Posterior cingulate gyrus (tissue), 11 donors: ENCODE data around the gene RAET1L.
"Not testable (repeated sequence)": the region's sequence is repeated elsewhere in the genome, so short reads cannot be mapped to it uniquely, and the experiment has no call there.

Experiments
- DNase-seq, 10 donors: peaks; one replicate each; pipeline versions ENCODE4 v3.0.0 to v3.0.0-alpha.2; 2020 to 2021; ENCODE audit warnings: mixed read lengths in 3 of 10
- intact Hi-C: fragments of 100-400 bp; cut with DNase I; formaldehyde crosslinking; loops from one replicate; pipeline ENCODE4 v1.15.1; 2023

Gene RAET1L

DNA sequence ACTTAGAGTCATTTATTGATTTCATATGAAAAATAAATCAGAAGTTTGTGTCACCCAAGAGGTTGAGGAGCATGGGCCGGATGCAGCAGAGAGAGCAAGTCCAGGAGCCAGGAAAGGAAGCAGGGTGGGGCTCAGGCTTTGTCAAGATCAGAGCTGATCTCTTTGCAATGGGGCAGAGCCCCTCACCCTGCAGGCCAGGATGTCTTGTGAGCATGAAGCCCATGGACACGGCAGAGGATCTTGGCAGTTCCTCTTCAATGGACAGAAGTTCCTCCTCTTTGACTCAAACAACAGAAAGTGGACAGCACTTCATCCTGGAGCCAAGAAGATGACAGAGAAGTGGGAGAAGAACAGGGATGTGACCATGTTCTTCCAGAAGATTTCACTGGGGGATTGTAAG lies 56.4 kb downstream of the RAET1L start:
- DNase-seq, intact Hi-C loops: not testable (repeated sequence)
